ENCODE data around the gene KRCC1. TPM values are rescaled to one million over a fixed set of nuclear protein-coding genes. Genes with fewer than 3 reads are reported as not detected.
A peak's percentile ranks its signal among the peaks of the same experiment; 100 is the strongest.

Gene KRCC1
- total RNA-seq, 1 donor from 2014 or later: 21.2 TPM

GRCh38 chr2:88078643-88079172, 23.1 kb upstream of the KRCC1 start:
- Histone ChIP-seq H3K36me3 (no peaks in the 10 kb centered on the region), H3K9me3 (replicated peaks) (no peaks in the 10 kb centered on the region), H3K27ac (replicated peaks) (peak overlapping the region; percentile 90), H3K27me3 (ENCODE audit: low read depth) (no peaks in the 10 kb centered on the region), H3K4me3 (no peak overlapping the region), H3K4me1 (peaks cover 75% of the 10 kb centered on the region)
- DNase-seq: no peak
- TF ChIP-seq CTCF (IDR thresholded peaks at IDR 0.05; ENCODE audit: borderline replicate concordance): no peak
- intact Hi-C loops (cut with micrococcal nuclease): no loop called here

GRCh38 chr2:88077080-88077479, 21.5 kb upstream of the KRCC1 start:
- H3K9me3 ChIP-seq (replicated peaks): no peaks in the 10 kb centered on the region
- H3K36me3 ChIP-seq: no peaks in the 10 kb centered on the region
- H3K4me3 ChIP-seq: peak overlapping the region; percentile 41
- H3K27ac ChIP-seq (replicated peaks): peak overlapping the region; percentile 90
- H3K4me1 ChIP-seq: peaks cover 70% of the 10 kb centered on the region
- TF ChIP-seq CTCF (IDR thresholded peaks at IDR 0.05; ENCODE audit: borderline replicate concordance): no peak
- H3K27me3 ChIP-seq (ENCODE audit: low read depth): no peaks in the 10 kb centered on the region
- intact Hi-C loops (cut with micrococcal nuclease): no loop called here
- peak; percentile 33 for DNase-seq

GRCh38 chr2:88074854-88075292, 19.3 kb upstream of the KRCC1 start:
- Histone ChIP-seq H3K4me1 (peaks cover 49% of the 10 kb centered on the region), H3K27me3 (ENCODE audit: low read depth) (no peaks in the 10 kb centered on the region), H3K9me3 (replicated peaks) (no peaks in the 10 kb centered on the region), H3K4me3 (peak overlapping the region; percentile 29), H3K27ac (replicated peaks) (peak overlapping the region; percentile 90), H3K36me3 (no peaks in the 10 kb centered on the region)
- no peak for TF ChIP-seq CTCF (IDR thresholded peaks at IDR 0.05; ENCODE audit: borderline replicate concordance)
- intact Hi-C loops (cut with micrococcal nuclease): no loop called here
- DNase-seq: no peak

- H3K36me3 ChIP-seq: no peaks in the 10 kb centered on the region
- intact Hi-C loops (cut with micrococcal nuclease): no loop called here
- H3K27ac ChIP-seq (replicated peaks): peak overlapping the region; percentile 90
- H3K9me3 ChIP-seq (replicated peaks): no peaks in the 10 kb centered on the region
- H3K4me3 ChIP-seq: peak overlapping the region; percentile 29
- H3K4me1 ChIP-seq: peaks cover 42% of the 10 kb centered on the region
- no peak for TF ChIP-seq CTCF (IDR thresholded peaks at IDR 0.05; ENCODE audit: borderline replicate concordance)
- DNase-seq: no peak
- peaks cover 2% of the 10 kb centered on the region for H3K27me3 ChIP-seq (ENCODE audit: low read depth)
Observed at GRCh38 chr2:88074150-88074549, 18.6 kb upstream of the KRCC1 start.

GRCh38 chr2:88071365-88071764, 15.8 kb upstream of the KRCC1 start:
- H3K27me3 ChIP-seq (ENCODE audit: low read depth): peaks cover 21% of the 10 kb centered on the region
- DNase-seq: no peak
- H3K9me3 ChIP-seq (replicated peaks): no peaks in the 10 kb centered on the region
- intact Hi-C loops (cut with micrococcal nuclease): no loop called here
- peak overlapping the region; percentile 69 for H3K4me3 ChIP-seq
- peaks cover 15% of the 10 kb centered on the region for H3K4me1 ChIP-seq
- no peaks in the 10 kb centered on the region for H3K36me3 ChIP-seq
- no peak for TF ChIP-seq CTCF (IDR thresholded peaks at IDR 0.05; ENCODE audit: borderline replicate concordance)
- H3K27ac ChIP-seq (replicated peaks): peak overlapping the region; percentile 90

Measured in left ventricle myocardium inferior (tissue), 1 donor.